ENCODE measurements around the gene IGF2R. TPM values are rescaled to one million over a fixed set of nuclear protein-coding genes. Genes with fewer than 3 reads are reported as not detected.
"Not testable (repeated sequence)": the region's sequence is repeated elsewhere in the genome, so short reads cannot be mapped to it uniquely, and the experiment has no call there.

Gene IGF2R
- polyA plus RNA-seq, 1 donor = 81.5 TPM

- Histone ChIP-seq H3K27me3 (ENCODE audit: control insufficient read depth, insufficient read depth, low read length) (no peaks in the 10 kb centered on the region), H3K27ac (ENCODE audit: low read length) (no peak overlapping the region), H3K36me3 (ENCODE audit: control insufficient read depth, insufficient read depth, low read length) (peaks cover 11% of the 10 kb centered on the region), H3K9me3 (ENCODE audit: control insufficient read depth, low read depth, low read length) (peaks cover 9% of the 10 kb centered on the region), H3K4me1 (ENCODE audit: control insufficient read depth, insufficient read depth, low read length) (peaks cover 3% of the 10 kb centered on the region), H3K4me3 (ENCODE audit: low read length) (no peak overlapping the region)
- DNase-seq = no peak
- WGBS (ENCODE audit: insufficient coverage, low lambda C conversion rate) = no CpG with 5 or more reads among the region's 6 CpGs
Measured at GRCh38 chr6:160117137-160117536, 148.3 kb downstream of the IGF2R start.

- DNase-seq = no peak
- no peaks in the 10 kb centered on the region for H3K27me3 ChIP-seq (ENCODE audit: control insufficient read depth, insufficient read depth, low read length)
- H3K9me3 ChIP-seq (ENCODE audit: control insufficient read depth, low read depth, low read length) = peaks cover 9% of the 10 kb centered on the region
- H3K36me3 ChIP-seq (ENCODE audit: control insufficient read depth, insufficient read depth, low read length) = peaks cover 11% of the 10 kb centered on the region
- H3K4me3 ChIP-seq (ENCODE audit: low read length) = no peak overlapping the region
- H3K27ac ChIP-seq (ENCODE audit: low read length) = no peak overlapping the region
- H3K4me1 ChIP-seq (ENCODE audit: control insufficient read depth, insufficient read depth, low read length) = peaks cover 4% of the 10 kb centered on the region
- WGBS (ENCODE audit: insufficient coverage, low lambda C conversion rate) = no CpG with 5 or more reads among the region's 5 CpGs
Measured at GRCh38 chr6:160118620-160119229, 149.8 kb downstream of the IGF2R start.

- H3K9me3 ChIP-seq (ENCODE audit: control insufficient read depth, low read depth, low read length) = peaks cover 6% of the 10 kb centered on the region
- H3K27me3 ChIP-seq (ENCODE audit: control insufficient read depth, insufficient read depth, low read length) = no peaks in the 10 kb centered on the region
- H3K36me3 ChIP-seq (ENCODE audit: control insufficient read depth, insufficient read depth, low read length) = peaks cover 11% of the 10 kb centered on the region
- peak; percentile 39 to 54 for DNase-seq
- no peak overlapping the region for H3K27ac ChIP-seq (ENCODE audit: low read length)
- H3K4me1 ChIP-seq (ENCODE audit: control insufficient read depth, insufficient read depth, low read length) = peaks cover 14% of the 10 kb centered on the region
- H3K4me3 ChIP-seq (ENCODE audit: low read length) = no peak overlapping the region
- WGBS (ENCODE audit: insufficient coverage, low lambda C conversion rate) = no CpG with 5 or more reads among the region's 1 CpG
Measured at GRCh38 chr6:160120087-160120486, 151.2 kb downstream of the IGF2R start.

GRCh38 chr6:160121558-160121957, 152.7 kb downstream of the IGF2R start, which contains the start of gene SLC22A1:
Gene SLC22A1 (plus strand): TSS chr6:160121815. CDS start chr6:160121936, 121 bp downstream.
- Histone ChIP-seq H3K9me3 (ENCODE audit: control insufficient read depth, low read depth, low read length) (peaks cover 6% of the 10 kb centered on the region), H3K4me3 (ENCODE audit: low read length) (no peak within 1 kb of the TSS), H3K27ac (ENCODE audit: low read length) (no peak within 1 kb of the TSS), H3K36me3 (ENCODE audit: control insufficient read depth, insufficient read depth, low read length) (peaks cover 11% of the 10 kb centered on the region), H3K4me1 (ENCODE audit: control insufficient read depth, insufficient read depth, low read length) (peaks cover 19% of the 10 kb centered on the region), H3K27me3 (ENCODE audit: control insufficient read depth, insufficient read depth, low read length) (no peaks in the 10 kb centered on the region)
- no CpG with 5 or more reads among the region's 8 CpGs for WGBS (ENCODE audit: insufficient coverage, low lambda C conversion rate)
- DNase-seq = no peak

GRCh38 chr6:160121981-160122380, 153.1 kb downstream of the IGF2R start:
- no peak for DNase-seq
- no CpG with 5 or more reads among the region's 14 CpGs for WGBS (ENCODE audit: insufficient coverage, low lambda C conversion rate)

GRCh38 chr6:160122744-160123143, 153.9 kb downstream of the IGF2R start:
- Histone ChIP-seq H3K9me3 (ENCODE audit: control insufficient read depth, low read depth, low read length) (peaks cover 6% of the 10 kb centered on the region), H3K36me3 (ENCODE audit: control insufficient read depth, insufficient read depth, low read length) (peaks cover 6% of the 10 kb centered on the region), H3K27me3 (ENCODE audit: control insufficient read depth, insufficient read depth, low read length) (no peaks in the 10 kb centered on the region), H3K4me3 (ENCODE audit: low read length) (no peak overlapping the region), H3K27ac (ENCODE audit: low read length) (no peak overlapping the region), H3K4me1 (ENCODE audit: control insufficient read depth, insufficient read depth, low read length) (peaks cover 19% of the 10 kb centered on the region)
- DNase-seq = no peak
- no CpG with 5 or more reads among the region's 5 CpGs for WGBS (ENCODE audit: insufficient coverage, low lambda C conversion rate)

More at GRCh38 chr6:160121981-160122380, 153.1 kb downstream of the IGF2R start:
- no peak overlapping the region for H3K27ac ChIP-seq (ENCODE audit: low read length)
- peaks cover 6% of the 10 kb centered on the region for H3K9me3 ChIP-seq (ENCODE audit: control insufficient read depth, low read depth, low read length)
- H3K4me3 ChIP-seq (ENCODE audit: low read length) = no peak overlapping the region
- H3K27me3 ChIP-seq (ENCODE audit: control insufficient read depth, insufficient read depth, low read length) = no peaks in the 10 kb centered on the region
- H3K36me3 ChIP-seq (ENCODE audit: control insufficient read depth, insufficient read depth, low read length) = peaks cover 11% of the 10 kb centered on the region
- peaks cover 19% of the 10 kb centered on the region for H3K4me1 ChIP-seq (ENCODE audit: control insufficient read depth, insufficient read depth, low read length)

GRCh38 chr6:160124007-160124406, 155.1 kb downstream of the IGF2R start:
- no peaks in the 10 kb centered on the region for H3K9me3 ChIP-seq (ENCODE audit: control insufficient read depth, low read depth, low read length)
- DNase-seq = no peak
- peaks cover 19% of the 10 kb centered on the region for H3K4me1 ChIP-seq (ENCODE audit: control insufficient read depth, insufficient read depth, low read length)
- no CpG with 5 or more reads among the region's 2 CpGs for WGBS (ENCODE audit: insufficient coverage, low lambda C conversion rate)
- no peak overlapping the region for H3K27ac ChIP-seq (ENCODE audit: low read length)
- no peak overlapping the region for H3K4me3 ChIP-seq (ENCODE audit: low read length)
- no peaks in the 10 kb centered on the region for H3K27me3 ChIP-seq (ENCODE audit: control insufficient read depth, insufficient read depth, low read length)
- H3K36me3 ChIP-seq (ENCODE audit: control insufficient read depth, insufficient read depth, low read length) = peaks cover 1% of the 10 kb centered on the region

GRCh38 chr6:160124605-160125004, 155.7 kb downstream of the IGF2R start:
- no peaks in the 10 kb centered on the region for H3K9me3 ChIP-seq (ENCODE audit: control insufficient read depth, low read depth, low read length)
- DNase-seq = no peak
- H3K36me3 ChIP-seq (ENCODE audit: control insufficient read depth, insufficient read depth, low read length) = no peaks in the 10 kb centered on the region
- H3K27me3 ChIP-seq (ENCODE audit: control insufficient read depth, insufficient read depth, low read length) = no peaks in the 10 kb centered on the region
- H3K4me3 ChIP-seq (ENCODE audit: low read length) = no peak overlapping the region
- peaks cover 19% of the 10 kb centered on the region for H3K4me1 ChIP-seq (ENCODE audit: control insufficient read depth, insufficient read depth, low read length)
- H3K27ac ChIP-seq (ENCODE audit: low read length) = peak overlapping the region; percentile 13
- whole genome bisulfite sequencing (ENCODE audit: insufficient coverage, low lambda C conversion rate) = no CpG with 5 or more reads among the region's 5 CpGs

GRCh38 chr6:160125105-160125504, 156.2 kb downstream of the IGF2R start:
- H3K9me3 ChIP-seq (ENCODE audit: control insufficient read depth, low read depth, low read length); H3K36me3 ChIP-seq (ENCODE audit: control insufficient read depth, insufficient read depth, low read length); H3K4me3 ChIP-seq (ENCODE audit: low read length); H3K27me3 ChIP-seq (ENCODE audit: control insufficient read depth, insufficient read depth, low read length): not testable (repeated sequence)
- H3K27ac ChIP-seq (ENCODE audit: low read length) = peak overlapping the region; percentile 13
- no CpG with 5 or more reads among the region's 5 CpGs for WGBS (ENCODE audit: insufficient coverage, low lambda C conversion rate)
- H3K4me1 ChIP-seq (ENCODE audit: control insufficient read depth, insufficient read depth, low read length) = peaks cover 16% of the 10 kb centered on the region
- DNase-seq = peak; percentile 77 to 87

GRCh38 chr6:160127270-160128124, 158.6 kb downstream of the IGF2R start:
- H3K27me3 ChIP-seq (ENCODE audit: control insufficient read depth, insufficient read depth, low read length) = no peaks in the 10 kb centered on the region
- peaks cover 16% of the 10 kb centered on the region for H3K4me1 ChIP-seq (ENCODE audit: control insufficient read depth, insufficient read depth, low read length)
- H3K27ac ChIP-seq (ENCODE audit: low read length) = no peak overlapping the region
- no peaks in the 10 kb centered on the region for H3K9me3 ChIP-seq (ENCODE audit: control insufficient read depth, low read depth, low read length)
- H3K36me3 ChIP-seq (ENCODE audit: control insufficient read depth, insufficient read depth, low read length) = no peaks in the 10 kb centered on the region
- no peak for DNase-seq
- WGBS (ENCODE audit: insufficient coverage, low lambda C conversion rate) = 100% methylated on average over 1 of the region's 16 CpGs
- H3K4me3 ChIP-seq (ENCODE audit: low read length) = no peak overlapping the region
